Measurements from ENCODE around the gene TLR4. TPM values are rescaled to one million over a fixed set of nuclear protein-coding genes. Genes with fewer than 3 reads are reported as not detected.
A peak's percentile ranks its signal among the peaks of the same experiment; 100 is the strongest.

Gene TLR4
- total and polyA plus RNA-seq, 11 donors = 2.0 to 37.4 (median 10.3) TPM

DNA sequence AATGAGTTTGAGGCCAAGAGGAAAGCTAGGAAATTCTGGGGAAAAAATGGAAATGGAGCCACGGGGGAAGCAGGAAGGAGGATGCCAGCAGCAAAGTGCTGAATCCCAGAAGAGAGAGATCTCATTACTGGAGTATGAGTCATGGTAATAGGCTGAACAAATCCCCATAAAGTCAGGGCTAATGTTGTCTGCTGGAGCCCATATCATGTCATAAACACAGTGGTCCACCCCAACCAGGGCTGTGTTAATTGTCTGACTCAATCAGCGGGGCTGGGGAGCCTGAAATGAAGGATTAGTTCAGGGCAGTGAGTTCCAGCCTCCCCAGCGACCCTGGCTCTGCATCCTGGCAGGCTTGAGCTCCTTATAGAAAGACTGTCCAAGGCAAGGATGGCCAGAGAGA, 68.8 kb downstream of the TLR4 start:
- intact Hi-C loops (cut with DNase I) = loop anchor here in 1 of 10 donors (10.0 kb wide), 1 partner anchor 118 kb away; no protein-coding TSS in a partner anchor
- DNase-seq (no peak), ATAC-seq (peak in 1 of 4 donors; percentile 46)
- Histone ChIP-seq H3K9me3 (no peaks in the 10 kb centered on the region), H3K4me3 (no peak overlapping the region), H3K36me3 (no peaks in the 10 kb centered on the region), H3K4me1 (peaks cover 0 to 31% (median 0%) of the 10 kb centered on the region in 12 donors), H3K27ac (no peak overlapping the region), H3K27me3 (no peaks in the 10 kb centered on the region)
- TF ChIP-seq CTCF (IDR thresholded peaks at IDR 0.05) = no peak
- no peak for TF ChIP-seq POLR2A (IDR thresholded peaks at IDR 0.05)
- 55 to 65% (median 60%) methylated on average over 3 of the region's 3 CpGs for WGBS, 4 donors
